K562 (cell line): ENCODE data around the gene RTP5. TPM values are rescaled to one million over a fixed set of nuclear protein-coding genes. Genes with fewer than 3 reads are reported as not detected.
"Not testable (repeated sequence)": the region's sequence is repeated elsewhere in the genome, so short reads cannot be mapped to it uniquely, and the experiment has no call there.

Experiments
- ATAC-seq: fragments of 200-7000 bp; cut with Tn5 transposase; 3 replicates; pipeline ENCODE4 v1.9.1; 2020; ENCODE audit warnings: moderate library complexity
- BruUV-seq: library from RNA; stranded (reverse); fragments of 400-500 nt; replicated peaks from 2 replicates; lab custom pipeline; 2021; lab: Mats Ljungman, UMichigan
- CTCF ChIA-PET: fragments of 300-600 bp; formaldehyde crosslinking; extraction: SDS; loops from one replicate; lab custom pipeline; 2021; ENCODE audit warnings: low intra/inter-chr PET ratio; lab: Yijun Ruan, JAX
- POLR2A ChIA-PET: fragments of 300-600, 350-650 bp; sonication (Branson Sonifier 250); formaldehyde crosslinking; extraction: SDS; loops from one replicate; lab custom pipeline; 2021; ENCODE audit warnings: antibody characterized with exemption, inconsistent platforms; lab: Yijun Ruan, JAX
- DNase-seq, 4 experiments: peaks; one replicate each; pipeline versions ENCODE4 v3.0.0 to v3.0.0-alpha.2; 2011 to 2018; ENCODE audit warnings: low spot score in 3 of 4, mixed read lengths in 3 of 4; ENCODE audit errors: extremely low read depth in 1 of 4
- FAIRE-seq: peaks from 2 replicates; lab custom pipeline; 2011; peaks lifted over from hg19 to GRCh38; lab: Jason Lieb, UNC
- H2AFZ ChIP-seq: 2 replicates; pipeline ENCODE4 v1.6.0; 2011; ENCODE audit warnings: low read depth, low read length, control low read depth, inconsistent platforms
- H3K27ac ChIP-seq: fragments of 200-600 bp; 3 replicates; pipeline ENCODE4 v1.8.0; 2011; ENCODE audit warnings: low read depth, mild to moderate bottlenecking, control low read depth, inconsistent platforms, low read length, moderate library complexity, mixed read lengths; ENCODE audit errors: extremely low read depth
- H3K27me3 ChIP-seq, 2 experiments: fragments of 300-600 bp in 1 of 2; 2 replicates in 1 of 2; 3 replicates in 1 of 2; pipeline versions ENCODE4 v1.6.0 to v1.8.0; 2011; ENCODE audit warnings: inconsistent platforms in 2 of 2, low read length in 2 of 2, mild to moderate bottlenecking in 1 of 2, mixed read lengths in 1 of 2, moderate library complexity in 1 of 2; ENCODE audit not compliant: control insufficient read depth in 2 of 2, insufficient read depth in 2 of 2
- H3K36me3 ChIP-seq: fragments of 300-600 bp; 3 replicates; pipeline ENCODE4 v1.8.0; 2011; ENCODE audit warnings: mild to moderate bottlenecking, low read length, inconsistent platforms; ENCODE audit not compliant: control insufficient read depth, insufficient read depth
- H3K4me1 ChIP-seq, 2 experiments: fragments of 200-600 bp in 1 of 2; replicated peaks in 1 of 2; 2 replicates in 1 of 2; 3 replicates in 1 of 2; pipeline versions ENCODE4 v1.5.1 to v1.8.0; 2011; ENCODE audit warnings: inconsistent platforms in 2 of 2, low read length in 2 of 2, mild to moderate bottlenecking in 1 of 2, mixed read lengths in 1 of 2, moderate library complexity in 1 of 2; ENCODE audit not compliant: control insufficient read depth in 2 of 2, insufficient read depth in 2 of 2
- H3K4me2 ChIP-seq: 2 replicates; pipeline ENCODE4 v1.6.1; 2011; ENCODE audit warnings: low read length, control low read depth, inconsistent platforms, mixed read lengths; ENCODE audit not compliant: insufficient read depth
- H3K4me3 ChIP-seq: fragments of 200-600 bp; sonication (generic), shearing (Covaris generic); 2 replicates; pipeline ENCODE4 v1.5.1; 2016; ENCODE audit warnings: control low read depth, inconsistent platforms
- H3K79me2 ChIP-seq: fragments of 200-600 bp; 3 replicates; pipeline ENCODE4 v1.8.0; 2011; ENCODE audit warnings: low read length, inconsistent platforms; ENCODE audit not compliant: control insufficient read depth, insufficient read depth
- H3K9ac ChIP-seq, 2 experiments: 2 replicates each; pipeline versions ENCODE4 v1.6.0 to v1.6.1; 2011; ENCODE audit warnings: low read depth in 2 of 2, low read length in 2 of 2, control low read depth in 1 of 2, inconsistent platforms in 1 of 2, mild to moderate bottlenecking in 1 of 2, mixed read lengths in 1 of 2; ENCODE audit not compliant: insufficient read depth in 1 of 2
- H3K9me1 ChIP-seq: one replicate; pipeline ENCODE4 v1.6.0; 2011; ENCODE audit warnings: inconsistent platforms, mild to moderate bottlenecking, low read length, moderate library complexity; ENCODE audit not compliant: control insufficient read depth, insufficient read depth
- H3K9me3 ChIP-seq: replicated peaks from 2 replicates; pipeline ENCODE4 v1.5.1; 2011; ENCODE audit warnings: low read depth, low read length, inconsistent platforms; ENCODE audit not compliant: control insufficient read depth, insufficient read depth
- H4K20me1 ChIP-seq: replicated peaks from 2 replicates; pipeline ENCODE4 v1.6.1; 2011; ENCODE audit warnings: low read length, inconsistent platforms, mixed read lengths; ENCODE audit not compliant: control insufficient read depth, insufficient read depth
- WGBS: fragments of 100-300 bp; shearing (Covaris generic); methylation state at CpG from one replicate; pipeline ENCODE4 v1.1.6; 2016; ENCODE audit warnings: low coverage, mixed read lengths; ENCODE audit not compliant: insufficient coverage; ENCODE audit errors: missing lambda C conversion rate; 5-methylcytosine and 5-hydroxymethylcytosine counted together
- in situ Hi-C: fragments of 300-500 bp; cut with MboI; formaldehyde crosslinking; loops from 4 replicates; pipeline ENCODE4 v1.15.0; 2018; ENCODE audit warnings: inconsistent platforms, mixed read lengths
- intact Hi-C: fragments of 100-400 bp; cut with micrococcal nuclease; formaldehyde crosslinking; loops from 2 replicates; pipeline ENCODE4 v1.14.2; 2022
- polyA plus RNA-seq, 8 experiments: library from polyadenylated mRNA; depleted of rRNA in 4 of 8; stranded (reverse) in 5 of 8; unstranded in 3 of 8; fragments of >200 nt; fragmentation: Nextera tagmentation in 2 of 8; fragmentation: Illumina TruSeq in 1 of 8; extraction: Ambion mirVana in 2 of 8; extraction: Trizol in 1 of 8; gene quantifications; 2 replicates each; pipeline versions ENCODE4 v1.2.1 to v1.2.3, GENCODE V29; 2011 to 2014; ENCODE audit warnings: inconsistent platforms in 1 of 8, missing spikeins in 1 of 8
- total RNA-seq, 7 experiments: library from RNA; depleted of rRNA in 6 of 7; stranded (reverse); fragments of >200 nt in 6 of 7; fragmentation: Illumina TruSeq in 2 of 7; extraction: Trizol in 2 of 7; gene quantifications; 2 replicates each; pipeline versions ENCODE4 v1.2.1 to v1.2.3, GENCODE V29; 2011 to 2021; ENCODE audit warnings: low replicate concordance in 1 of 7
- TF ChIP-seq, protein P1 (sequence below): sonication (generic); formaldehyde crosslinking; IDR thresholded peaks from 2 replicates; pipeline ENCODE4 v1.8.1; 2023; ENCODE audit warnings: mild to moderate bottlenecking, missing genetic modification reagents
- TF ChIP-seq, protein P2 (sequence below), 2 experiments: IDR thresholded peaks; 2 replicates each; pipeline ENCODE4 v1.6.1; 2011; ENCODE audit warnings: borderline replicate concordance in 1 of 2, control low read depth in 1 of 2, low read depth in 1 of 2, low read length in 1 of 2, mild to moderate bottlenecking in 1 of 2, mixed read lengths in 1 of 2, moderate library complexity in 1 of 2; ENCODE audit not compliant: insufficient read depth in 1 of 2, insufficient read length in 1 of 2, poor library complexity in 1 of 2, severe bottlenecking in 1 of 2; ENCODE audit errors: extremely low read depth in 1 of 2

Gene RTP5
- total and polyA plus RNA-seq, 9 of the 15 experiments (the other 6 are each of a cell fraction or from before 2014, with no cell fraction given): not detected

DNA sequence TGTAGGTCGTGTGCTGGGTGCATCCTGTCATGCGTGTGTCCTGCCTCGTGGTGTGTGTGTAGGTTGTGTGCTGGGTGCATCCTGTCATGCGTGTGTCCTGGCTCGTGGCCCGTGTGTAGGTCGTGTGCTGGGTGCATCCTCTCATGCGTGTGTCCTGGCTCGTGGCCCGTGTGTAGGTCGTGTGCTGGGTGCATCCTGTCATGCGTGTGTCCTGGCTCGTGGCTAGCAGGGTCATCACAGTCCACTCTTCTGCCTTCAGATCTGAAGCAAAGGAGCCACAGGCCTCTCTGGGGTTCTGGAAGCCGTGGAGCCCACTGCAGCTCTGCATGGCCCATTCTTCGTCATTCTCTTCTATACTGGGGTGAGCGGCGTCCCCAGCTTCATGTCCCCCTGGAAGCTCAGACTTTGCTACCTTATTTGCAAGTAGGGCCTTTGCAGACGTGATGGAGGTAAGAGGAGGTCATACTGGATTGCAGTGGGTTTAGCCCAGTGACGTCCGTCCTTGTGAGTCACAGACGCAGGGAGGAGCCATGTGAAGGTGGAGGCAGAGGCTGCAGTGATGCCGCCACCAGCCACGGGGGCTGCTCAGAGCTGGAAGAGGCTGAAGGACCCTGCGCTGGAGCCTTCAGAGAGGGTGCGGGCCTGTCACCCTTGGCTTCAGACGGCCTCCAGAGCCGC is 49.4 kb upstream of the RTP5 start:
- ATAC-seq: peak; percentile 58
- intact Hi-C loops, H3K27ac ChIP-seq, in situ Hi-C loops, FAIRE-seq, H3K27me3 ChIP-seq, H3K9ac ChIP-seq, H3K36me3 ChIP-seq, H3K9me3 ChIP-seq, H4K20me1 ChIP-seq, CTCF ChIA-PET, H3K4me2 ChIP-seq, H3K79me2 ChIP-seq, H3K4me3 ChIP-seq, H3K9me1 ChIP-seq, BruUV-seq: not testable (repeated sequence)
- Histone ChIP-seq H3K4me1 (peaks cover 8 to 65% of the 10 kb centered on the region in 2 experiments; a peak in 4 of 5 replicates), H2AFZ (peak overlapping the region; percentile 45; the same call in 1 of the 2 replicates)
- peak in 1 of 4 experiments; percentile 30 for DNase-seq
- TF ChIP-seq, protein P1, sequence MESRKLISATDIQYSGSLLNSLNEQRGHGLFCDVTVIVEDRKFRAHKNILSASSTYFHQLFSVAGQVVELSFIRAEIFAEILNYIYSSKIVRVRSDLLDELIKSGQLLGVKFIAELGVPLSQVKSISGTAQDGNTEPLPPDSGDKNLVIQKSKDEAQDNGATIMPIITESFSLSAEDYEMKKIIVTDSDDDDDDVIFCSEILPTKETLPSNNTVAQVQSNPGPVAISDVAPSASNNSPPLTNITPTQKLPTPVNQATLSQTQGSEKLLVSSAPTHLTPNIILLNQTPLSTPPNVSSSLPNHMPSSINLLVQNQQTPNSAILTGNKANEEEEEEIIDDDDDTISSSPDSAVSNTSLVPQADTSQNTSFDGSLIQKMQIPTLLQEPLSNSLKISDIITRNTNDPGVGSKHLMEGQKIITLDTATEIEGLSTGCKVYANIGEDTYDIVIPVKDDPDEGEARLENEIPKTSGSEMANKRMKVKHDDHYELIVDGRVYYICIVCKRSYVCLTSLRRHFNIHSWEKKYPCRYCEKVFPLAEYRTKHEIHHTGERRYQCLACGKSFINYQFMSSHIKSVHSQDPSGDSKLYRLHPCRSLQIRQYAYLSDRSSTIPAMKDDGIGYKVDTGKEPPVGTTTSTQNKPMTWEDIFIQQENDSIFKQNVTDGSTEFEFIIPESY: peak; percentile 64; the same call in 1 of the 2 replicates
- TF ChIP-seq, protein P2, sequence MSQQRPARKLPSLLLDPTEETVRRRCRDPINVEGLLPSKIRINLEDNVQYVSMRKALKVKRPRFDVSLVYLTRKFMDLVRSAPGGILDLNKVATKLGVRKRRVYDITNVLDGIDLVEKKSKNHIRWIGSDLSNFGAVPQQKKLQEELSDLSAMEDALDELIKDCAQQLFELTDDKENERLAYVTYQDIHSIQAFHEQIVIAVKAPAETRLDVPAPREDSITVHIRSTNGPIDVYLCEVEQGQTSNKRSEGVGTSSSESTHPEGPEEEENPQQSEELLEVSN (IDR thresholded peaks at IDR 0.05; ENCODE audit: borderline replicate concordance in 1 of 2, extremely low read depth in 1 of 2, insufficient read depth in 1 of 2, insufficient read length in 1 of 2, low read depth in 1 of 2, low read length in 1 of 2, poor library complexity in 1 of 2, severe bottlenecking in 1 of 2): peak in 1 of 2 experiments; percentile 12
- WGBS: 46% methylated on average over 22 of the region's 27 CpGs
- POLR2A ChIA-PET: interaction anchor here (0.6 kb wide), 1 partner anchor 1042 kb away, joined by 3 read pairs; no protein-coding TSS in a partner anchor
